ENCODE results near the gene HMCN1.

GRCh38 chr1:186167096-186167668, 433.0 kb downstream of the HMCN1 start:
- TF ChIP-seq CTCF (IDR thresholded peaks at IDR 0.05; ENCODE audit: insufficient read depth, low read length, poor library complexity, severe bottlenecking) = no peak
- TF ChIP-seq EZH2phosphoT487 (conservative IDR thresholded peaks at IDR 0.05; ENCODE audit: low read length) = no peak
